SK-N-SH (cell line): ENCODE results near the gene VIPAS39. TPM values are rescaled to one million over a fixed set of nuclear protein-coding genes. Genes with fewer than 3 reads are reported as not detected.

Source experiments
- CTCF ChIA-PET: fragments of 300-600, 350-600 bp; formaldehyde crosslinking; extraction: SDS; loops from one replicate; lab custom pipeline; 2021; lab: Yijun Ruan, JAX
- POLR2A ChIA-PET: fragments of 350-600 bp; sonication (Branson Sonifier 250); formaldehyde crosslinking; extraction: SDS; loops from one replicate; lab custom pipeline; 2020; ENCODE audit warnings: antibody characterized with exemption, inconsistent platforms; lab: Yijun Ruan, JAX
- DNase-seq: peaks from one replicate; pipeline ENCODE4 v3.0.0; 2012
- H2AFZ ChIP-seq: fragments of 200-600 bp; sonication (generic); 2 replicates; pipeline ENCODE4 v1.8.1; 2016; ENCODE audit warnings: antibody characterized with exemption, mild to moderate bottlenecking, low read depth
- H3F3A ChIP-seq: fragments of 200-600 bp; sonication (generic); replicated peaks from 2 replicates; pipeline ENCODE3; 2016; ENCODE audit warnings: antibody characterized with exemption, mild to moderate bottlenecking; ENCODE audit not compliant: insufficient read depth
- H3K27ac ChIP-seq, 2 experiments: fragments of 200-500 bp in 1 of 2; fragments of 200-600 bp in 1 of 2; sonication (Bioruptor generic) in 1 of 2; sonication (generic), shearing (Covaris generic) in 1 of 2; 2 replicates each; pipeline versions ENCODE4 v1.5.1 to v1.6.1; 2014 to 2016; ENCODE audit warnings: low read depth in 2 of 2, inconsistent platforms in 1 of 2, low read length in 1 of 2, mild to moderate bottlenecking in 1 of 2, mixed read lengths in 1 of 2
- H3K27me3 ChIP-seq: fragments of 200-600 bp; sonication (generic), shearing (Covaris generic); 2 replicates; pipeline ENCODE4 v1.6.1; 2016; ENCODE audit warnings: mixed run types; ENCODE audit not compliant: insufficient read depth
- H3K36me3 ChIP-seq, 2 experiments: fragments of 200-500 bp in 1 of 2; fragments of 200-600 bp in 1 of 2; sonication (Bioruptor generic) in 1 of 2; sonication (generic) in 1 of 2; replicated peaks in 1 of 2; 2 replicates each; pipeline versions ENCODE3 to v1.5.1; 2014 to 2016; ENCODE audit warnings: low read length in 1 of 2, mild to moderate bottlenecking in 1 of 2; ENCODE audit not compliant: insufficient read depth in 2 of 2, control insufficient read depth in 1 of 2
- H3K4me1 ChIP-seq, 2 experiments: fragments of 200-500 bp in 1 of 2; fragments of 200-600 bp in 1 of 2; sonication (Bioruptor generic) in 1 of 2; sonication (generic), shearing (Covaris generic) in 1 of 2; 2 replicates each; pipeline versions ENCODE4 v1.5.1 to v1.6.1; 2014 to 2016; ENCODE audit warnings: low read depth in 1 of 2, low read length in 1 of 2, mixed run types in 1 of 2; ENCODE audit not compliant: insufficient read depth in 2 of 2, control insufficient read depth in 1 of 2
- H3K4me2 ChIP-seq: fragments of 200-600 bp; sonication (generic), shearing (Covaris generic); 2 replicates; pipeline ENCODE4 v1.6.1; 2017; ENCODE audit warnings: mixed run types
- H3K4me3 ChIP-seq, 2 experiments: fragments of 200-500 bp in 1 of 2; fragments of 200-600 bp in 1 of 2; sonication (Bioruptor generic) in 1 of 2; sonication (generic), shearing (Covaris generic) in 1 of 2; 2 replicates each; pipeline versions ENCODE4 v1.5.1 to v1.8.1; 2014 to 2016; ENCODE audit warnings: low read depth in 2 of 2, inconsistent platforms in 1 of 2, low read length in 1 of 2, mild to moderate bottlenecking in 1 of 2, mixed read lengths in 1 of 2, moderate library complexity in 1 of 2
- H3K79me2 ChIP-seq: fragments of 200-600 bp; sonication (generic); 2 replicates; pipeline ENCODE4 v1.8.1; 2017; ENCODE audit warnings: mild to moderate bottlenecking; ENCODE audit not compliant: insufficient read depth
- H3K9ac ChIP-seq: fragments of 200-600 bp; sonication (generic); 2 replicates; pipeline ENCODE4 v1.6.1; 2017; ENCODE audit warnings: mixed run types
- H3K9me2 ChIP-seq: fragments of 200-600 bp; sonication (generic); 2 replicates; pipeline ENCODE4 v1.6.1; 2017; ENCODE audit warnings: mixed run types
- H3K9me3 ChIP-seq: fragments of 200-600 bp; sonication (generic); 2 replicates; pipeline ENCODE4 v1.6.1; 2017; ENCODE audit warnings: mixed run types, mild to moderate bottlenecking, moderate library complexity
- H4K20me1 ChIP-seq: fragments of 200-600 bp; sonication (generic); 2 replicates; pipeline ENCODE4 v1.6.1; 2017; ENCODE audit warnings: mild to moderate bottlenecking, mixed run types; ENCODE audit not compliant: insufficient read depth
- ELF1 ChIP-seq: IDR thresholded peaks from 2 replicates; pipeline ENCODE4 v1.4.0; 2012
- EP300 ChIP-seq, 2 experiments: IDR thresholded peaks; 2 replicates each; pipeline versions ENCODE4 v1.4.0 to v1.6.1; 2012; ENCODE audit warnings: borderline replicate concordance in 1 of 2, low read depth in 1 of 2, low read length in 1 of 2
- EZH2phosphoT487 ChIP-seq: fragments of 200-600 bp; sonication (generic); IDR thresholded peaks from 2 replicates; pipeline ENCODE4 v1.6.1; 2017; ENCODE audit warnings: low read depth, mixed run types, mild to moderate bottlenecking, antibody characterized with exemption, moderate library complexity, borderline replicate concordance
- FOSL2 ChIP-seq: IDR thresholded peaks from 2 replicates; pipeline ENCODE4 v1.4.0; 2012; ENCODE audit warnings: low read depth, mild to moderate bottlenecking, moderate library complexity, borderline replicate concordance
- FOXJ3 ChIP-seq: sonication (generic); formaldehyde crosslinking; IDR thresholded peaks from 2 replicates; pipeline ENCODE4 v1.5.1; 2020; ENCODE audit warnings: mild to moderate bottlenecking, missing genetic modification reagents
- GABPA ChIP-seq: IDR thresholded peaks from 2 replicates; pipeline ENCODE4 v1.4.0; 2012; ENCODE audit warnings: low read depth, mild to moderate bottlenecking
- GATA2 ChIP-seq: sonication (generic); formaldehyde crosslinking; IDR thresholded peaks from 2 replicates; pipeline ENCODE4 v1.5.0; 2020; ENCODE audit warnings: mild to moderate bottlenecking, missing genetic modification reagents
- JUND ChIP-seq: IDR thresholded peaks from 2 replicates; pipeline ENCODE4 v1.4.0; 2012
- NFIC ChIP-seq: IDR thresholded peaks from 2 replicates; pipeline ENCODE4 v1.4.0; 2012; ENCODE audit warnings: borderline replicate concordance
- NRF1 ChIP-seq: IDR thresholded peaks from 2 replicates; pipeline ENCODE4 v1.6.1; 2012; ENCODE audit warnings: low read depth, mild to moderate bottlenecking, low read length
- POLR2AphosphoS5 ChIP-seq: IDR thresholded peaks from 2 replicates; pipeline ENCODE4 v1.6.1; 2012; ENCODE audit warnings: low read depth, low read length
- RAD21 ChIP-seq: IDR thresholded peaks from 2 replicates; pipeline ENCODE4 v1.6.1; 2012; ENCODE audit warnings: mild to moderate bottlenecking, low read length
- SIN3A ChIP-seq: IDR thresholded peaks from 2 replicates; pipeline ENCODE4 v1.6.1; 2012; ENCODE audit warnings: low read depth, mild to moderate bottlenecking, low read length, moderate library complexity, borderline replicate concordance
- TAF1 ChIP-seq: IDR thresholded peaks from 2 replicates; pipeline ENCODE4 v1.6.1; 2012; ENCODE audit warnings: low read depth, mild to moderate bottlenecking, low read length, moderate library complexity, borderline replicate concordance
- WGBS: methylation state at CpG from one replicate; pipeline ENCODE4 v1.1.6; 2017; ENCODE audit warnings: low lambda C conversion rate; 5-methylcytosine and 5-hydroxymethylcytosine counted together
- polyA plus RNA-seq, 3 experiments: library from polyadenylated mRNA; depleted of rRNA; stranded (reverse); fragments of >200 nt; gene quantifications; 2 replicates each; pipeline ENCODE4 v1.2.3, GENCODE V29; 2012
- TF ChIP-seq, protein P1 (sequence below): IDR thresholded peaks from 2 replicates; pipeline ENCODE4 v1.4.0; 2012; ENCODE audit warnings: low read depth, borderline replicate concordance
- TF ChIP-seq, protein P2 (sequence below): fragments of 200-600 bp; sonication (generic); IDR thresholded peaks from 2 replicates; pipeline ENCODE4 v1.6.1; 2017; ENCODE audit warnings: antibody characterized with exemption, mild to moderate bottlenecking, moderate library complexity
- TF ChIP-seq, protein P3 (sequence below): fragments of 150-350 bp; IDR thresholded peaks from 2 replicates; pipeline ENCODE4 v1.6.1; 2017; ENCODE audit warnings: antibody characterized with exemption, low read length, low read depth, borderline replicate concordance

The VIPAS39 gene
- polyA plus RNA-seq, 1 of the 3 experiments (the other 2 are of a cell fraction): 20.8 TPM

DNA sequence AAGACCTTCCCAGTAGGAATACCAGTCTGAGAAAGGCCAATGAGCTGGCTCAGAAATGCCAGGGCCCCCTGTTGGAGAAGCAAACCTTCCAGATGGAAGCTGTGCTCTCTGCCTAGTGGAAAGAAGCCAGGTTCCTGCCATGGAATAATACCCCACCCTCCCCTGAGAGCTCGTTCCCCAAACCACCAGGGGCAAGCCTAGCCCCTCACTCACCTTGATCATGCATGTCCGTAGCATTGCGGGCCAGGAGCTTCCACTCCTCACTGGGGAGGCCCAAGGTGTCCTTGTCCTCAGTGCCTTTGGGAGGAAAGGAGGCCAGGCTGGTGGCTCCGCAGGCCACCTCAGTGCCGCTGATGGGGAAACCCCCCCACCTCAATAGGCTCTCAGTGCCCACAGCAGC is 20.6 kb upstream of the VIPAS39 start:
- H3K9me2 ChIP-seq: no peaks in the 10 kb centered on the region
- POLR2A ChIA-PET: no interaction called here
- CTCF ChIA-PET: interaction anchor here (0.9 to 1.8 kb wide), 4 partner anchors 10 to 73 kb away, joined by 3 to 8 read pairs (median 4); no protein-coding TSS in a partner anchor
- no peak for TF ChIP-seq FOXJ3 (CRISPR knock-in tag)
- no peak for TF ChIP-seq JUND
- TF ChIP-seq, protein P1, sequence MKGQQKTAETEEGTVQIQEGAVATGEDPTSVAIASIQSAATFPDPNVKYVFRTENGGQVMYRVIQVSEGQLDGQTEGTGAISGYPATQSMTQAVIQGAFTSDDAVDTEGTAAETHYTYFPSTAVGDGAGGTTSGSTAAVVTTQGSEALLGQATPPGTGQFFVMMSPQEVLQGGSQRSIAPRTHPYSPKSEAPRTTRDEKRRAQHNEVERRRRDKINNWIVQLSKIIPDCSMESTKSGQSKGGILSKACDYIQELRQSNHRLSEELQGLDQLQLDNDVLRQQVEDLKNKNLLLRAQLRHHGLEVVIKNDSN: no peak
- TF ChIP-seq GABPA: no peak
- TF ChIP-seq EP300 (IDR thresholded peaks at IDR 0.05; ENCODE audit: borderline replicate concordance in 1 of 2, low read depth in 1 of 2, low read length in 1 of 2): no peak
- TF ChIP-seq TAF1: no peak
- TF ChIP-seq, protein P2, sequence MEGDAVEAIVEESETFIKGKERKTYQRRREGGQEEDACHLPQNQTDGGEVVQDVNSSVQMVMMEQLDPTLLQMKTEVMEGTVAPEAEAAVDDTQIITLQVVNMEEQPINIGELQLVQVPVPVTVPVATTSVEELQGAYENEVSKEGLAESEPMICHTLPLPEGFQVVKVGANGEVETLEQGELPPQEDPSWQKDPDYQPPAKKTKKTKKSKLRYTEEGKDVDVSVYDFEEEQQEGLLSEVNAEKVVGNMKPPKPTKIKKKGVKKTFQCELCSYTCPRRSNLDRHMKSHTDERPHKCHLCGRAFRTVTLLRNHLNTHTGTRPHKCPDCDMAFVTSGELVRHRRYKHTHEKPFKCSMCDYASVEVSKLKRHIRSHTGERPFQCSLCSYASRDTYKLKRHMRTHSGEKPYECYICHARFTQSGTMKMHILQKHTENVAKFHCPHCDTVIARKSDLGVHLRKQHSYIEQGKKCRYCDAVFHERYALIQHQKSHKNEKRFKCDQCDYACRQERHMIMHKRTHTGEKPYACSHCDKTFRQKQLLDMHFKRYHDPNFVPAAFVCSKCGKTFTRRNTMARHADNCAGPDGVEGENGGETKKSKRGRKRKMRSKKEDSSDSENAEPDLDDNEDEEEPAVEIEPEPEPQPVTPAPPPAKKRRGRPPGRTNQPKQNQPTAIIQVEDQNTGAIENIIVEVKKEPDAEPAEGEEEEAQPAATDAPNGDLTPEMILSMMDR: no peak
- no peak for TF ChIP-seq EZH2phosphoT487
- no peak for TF ChIP-seq POLR2AphosphoS5
- TF ChIP-seq, protein P3, sequence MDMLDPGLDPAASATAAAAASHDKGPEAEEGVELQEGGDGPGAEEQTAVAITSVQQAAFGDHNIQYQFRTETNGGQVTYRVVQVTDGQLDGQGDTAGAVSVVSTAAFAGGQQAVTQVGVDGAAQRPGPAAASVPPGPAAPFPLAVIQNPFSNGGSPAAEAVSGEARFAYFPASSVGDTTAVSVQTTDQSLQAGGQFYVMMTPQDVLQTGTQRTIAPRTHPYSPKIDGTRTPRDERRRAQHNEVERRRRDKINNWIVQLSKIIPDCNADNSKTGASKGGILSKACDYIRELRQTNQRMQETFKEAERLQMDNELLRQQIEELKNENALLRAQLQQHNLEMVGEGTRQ: no peak
- no peak for TF ChIP-seq FOSL2
- WGBS: 74% methylated on average over 5 of the region's 5 CpGs
- no peak for DNase-seq
- no peaks in the 10 kb centered on the region for H3F3A ChIP-seq
- H3K27me3 ChIP-seq: no peaks in the 10 kb centered on the region
- H3K36me3 ChIP-seq: no peaks in the 10 kb centered on the region
- H3K27ac ChIP-seq: no peak overlapping the region
- no peaks in the 10 kb centered on the region for H3K9me3 ChIP-seq
- H3K79me2 ChIP-seq: no peaks in the 10 kb centered on the region
- no peak overlapping the region for H3K4me3 ChIP-seq
- H2AFZ ChIP-seq: no peak overlapping the region
- H3K4me1 ChIP-seq: no peaks in the 10 kb centered on the region
- no peaks in the 10 kb centered on the region for H4K20me1 ChIP-seq
- H3K9ac ChIP-seq: no peak overlapping the region
- H3K4me2 ChIP-seq: no peak overlapping the region

DNA sequence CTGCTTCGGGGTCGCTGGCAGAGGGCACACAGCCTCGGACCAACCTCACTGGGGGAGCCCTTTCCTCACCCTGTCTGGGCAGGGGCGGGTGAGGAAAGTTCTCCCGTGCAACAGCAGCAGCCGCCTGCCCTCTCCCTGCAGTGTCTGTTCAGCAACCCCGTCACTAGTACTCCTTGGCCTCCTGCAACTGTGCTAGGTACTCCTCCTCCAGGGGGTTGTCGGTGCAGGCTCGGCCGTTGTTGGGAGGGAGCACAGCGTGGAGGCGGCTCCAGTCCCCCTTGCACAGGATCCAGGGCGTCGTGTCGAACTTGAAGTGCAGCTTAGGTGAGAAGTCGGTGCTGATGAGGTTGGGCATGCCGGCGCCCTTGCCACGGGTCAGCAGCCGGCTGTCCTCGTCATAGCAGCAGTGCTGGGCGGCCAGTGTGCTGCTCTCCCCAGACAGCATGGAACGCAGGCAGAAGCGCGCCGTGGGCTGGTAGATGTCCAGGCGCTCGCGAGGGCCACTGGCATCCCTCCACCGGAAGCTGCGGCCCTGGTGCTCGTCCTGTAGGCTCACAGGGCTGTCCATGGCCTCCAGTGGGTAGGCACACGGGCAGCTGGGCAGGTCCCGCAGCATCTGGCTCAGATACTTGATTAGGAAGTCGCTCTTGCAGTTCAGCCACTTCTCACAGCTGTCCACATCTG is 18.2 kb upstream of the VIPAS39 start:
- no peaks in the 10 kb centered on the region for H3F3A ChIP-seq
- H3K4me1 ChIP-seq: no peaks in the 10 kb centered on the region
- ChIA-PET CTCF (interaction anchor here (2.7 kb wide), 1 partner anchor 16 kb away, joined by 13 read pairs; no protein-coding TSS in a partner anchor), POLR2A (no interaction called here)
- H3K27me3 ChIP-seq: no peaks in the 10 kb centered on the region
- H4K20me1 ChIP-seq: no peaks in the 10 kb centered on the region
- WGBS: 89% methylated on average over 20 of the region's 35 CpGs
- H3K4me2 ChIP-seq: no peak overlapping the region
- no peaks in the 10 kb centered on the region for H3K9me3 ChIP-seq
- no peak overlapping the region for H3K9ac ChIP-seq
- H2AFZ ChIP-seq: no peak overlapping the region
- no peaks in the 10 kb centered on the region for H3K36me3 ChIP-seq
- no peak for TF ChIP-seq NFIC
- no peak for TF ChIP-seq POLR2AphosphoS5
- no peak for TF ChIP-seq FOSL2
- no peak for TF ChIP-seq JUND
- TF ChIP-seq TAF1: no peak
- TF ChIP-seq, protein P2: no peak
- TF ChIP-seq SIN3A: no peak
- TF ChIP-seq EP300 (IDR thresholded peaks at IDR 0.05; ENCODE audit: borderline replicate concordance in 1 of 2, low read depth in 1 of 2, low read length in 1 of 2): no peak
- no peak for TF ChIP-seq NRF1
- TF ChIP-seq GATA2 (CRISPR knock-in tag): no peak
- TF ChIP-seq ELF1: no peak
- TF ChIP-seq RAD21: no peak
- no peaks in the 10 kb centered on the region for H3K79me2 ChIP-seq
- H3K4me3 ChIP-seq: no peak overlapping the region
- DNase-seq: no peak
- no peaks in the 10 kb centered on the region for H3K9me2 ChIP-seq
- H3K27ac ChIP-seq: no peak overlapping the region
